Ishikawa (cell line): ENCODE results near the gene LCN2.

ENCODE experiments used
- CEBPB ChIP-seq: IDR thresholded peaks from 2 replicates; pipeline ENCODE4 v1.6.1; 2012
- CREB1 ChIP-seq: IDR thresholded peaks from 2 replicates; pipeline ENCODE4 v1.6.1; 2012; ENCODE audit warnings: low read depth
- EGR1 ChIP-seq: IDR thresholded peaks from 2 replicates; pipeline ENCODE4 v1.6.1; 2012
- EP300 ChIP-seq: IDR thresholded peaks from 2 replicates; pipeline ENCODE4 v1.6.1; 2012; ENCODE audit warnings: borderline replicate concordance
- FOXM1 ChIP-seq: IDR thresholded peaks from 2 replicates; pipeline ENCODE4 v1.6.1; 2012; ENCODE audit warnings: low read depth, borderline replicate concordance
- RAD21 ChIP-seq: IDR thresholded peaks from 2 replicates; pipeline ENCODE4 v1.6.1; 2012; ENCODE audit warnings: low read depth
- REST ChIP-seq: IDR thresholded peaks from 2 replicates; pipeline ENCODE4 v1.6.1; 2012; ENCODE audit warnings: low read depth, mild to moderate bottlenecking
- TEAD4 ChIP-seq: IDR thresholded peaks from 2 replicates; pipeline ENCODE4 v1.6.1; 2012
- YY1 ChIP-seq: IDR thresholded peaks from 2 replicates; pipeline ENCODE4 v1.6.1; 2012; ENCODE audit warnings: low read depth

- no peak for TF ChIP-seq RAD21
- TF ChIP-seq TEAD4 = peak; percentile 17; the same call in 1 of the 2 replicates
- TF ChIP-seq CREB1 = peak; percentile 59; the same call in 1 of the 2 replicates
- TF ChIP-seq CEBPB = no peak
- no peak for TF ChIP-seq REST
- TF ChIP-seq EP300 = no peak
- no peak for TF ChIP-seq FOXM1
- no peak for TF ChIP-seq YY1
- peak; percentile 65 for TF ChIP-seq EGR1
Observed at GRCh38 chr9:128159784-128160602, 10.7 kb downstream of the LCN2 start, which contains the start of gene BBLN.
